NCI-H128 (cell line): ENCODE data around the gene WWC1.
A peak's percentile ranks its signal among the peaks of the same experiment; 100 is the strongest.

ENCODE experiments used
- DNase-seq: peaks from one replicate; lab custom pipeline; 2025; ENCODE audit not compliant: unreplicated experiment; lab: John Stamatoyannopoulos, UW

The WWC1 gene

DNA sequence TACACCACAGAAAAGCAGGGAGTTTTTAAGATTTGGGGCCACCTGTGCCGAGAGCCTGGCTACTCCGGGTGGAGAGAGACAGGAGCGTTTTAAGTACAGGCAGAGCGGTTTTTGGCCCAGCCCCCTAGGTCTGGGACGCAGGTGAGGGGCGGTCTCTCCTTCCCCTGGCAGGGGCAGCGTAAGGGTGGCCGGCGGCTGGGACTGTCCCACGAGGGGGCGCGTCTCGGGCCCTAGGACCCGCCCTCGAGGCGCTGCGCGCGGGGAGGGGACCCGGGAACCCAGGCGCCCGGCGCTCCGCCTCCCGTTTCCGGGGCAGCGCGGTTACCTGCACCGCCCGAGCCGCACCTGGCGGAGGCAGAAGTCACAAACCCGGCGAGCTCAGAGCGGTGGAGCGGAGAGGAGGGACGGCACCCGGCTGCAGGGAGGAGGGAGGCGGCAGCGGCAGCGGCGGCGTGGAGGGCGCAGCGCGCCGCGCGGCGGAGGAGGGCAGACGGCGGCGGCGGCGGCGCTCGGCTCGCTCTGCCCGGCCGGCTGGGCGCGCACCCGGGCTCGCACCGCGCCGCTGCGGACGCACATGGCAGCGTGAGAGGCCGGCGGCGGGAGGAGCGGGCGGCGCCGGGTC is at the start of gene WWC1:
Gene WWC1, plus strand, starts transcription at position 304 of the 622 bp plus-strand sequence. CDS start 508 bp downstream, outside the sequence.
- DNase-seq = peak; percentile 61

DNA sequence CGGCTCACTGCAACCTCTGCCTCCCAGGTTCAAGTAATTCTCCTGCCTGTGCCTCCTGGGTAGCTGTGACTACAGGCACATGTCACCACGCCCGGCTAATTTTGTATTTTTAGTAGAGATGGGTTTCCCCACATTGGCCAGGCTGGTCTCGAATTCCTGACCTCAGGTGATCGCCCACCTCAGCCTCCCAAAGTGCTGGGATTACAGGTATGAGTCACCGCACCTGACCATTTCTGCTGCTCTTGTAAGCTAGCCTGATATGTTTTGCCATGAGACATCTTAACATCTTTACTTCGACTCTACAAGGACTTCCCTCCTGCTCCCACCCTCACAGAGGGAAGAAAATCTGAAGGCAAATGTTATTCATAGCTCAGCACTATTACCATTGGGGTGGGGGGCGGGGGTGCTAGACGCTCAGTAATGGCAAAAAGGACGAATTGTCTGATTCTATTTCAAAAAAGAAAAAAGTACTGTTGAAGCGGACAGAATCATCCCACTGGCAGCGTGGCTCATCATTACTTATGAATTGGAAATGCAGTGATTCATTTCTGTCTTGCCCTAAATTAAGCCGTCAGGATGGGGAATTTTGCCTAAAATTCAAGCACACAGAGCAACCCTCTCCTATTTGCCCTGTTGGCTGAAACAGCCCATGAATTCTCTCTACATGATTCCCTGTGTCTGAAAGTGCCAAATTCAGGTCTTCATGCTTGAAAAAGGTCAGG is 46.4 kb upstream of the WWC1 start:
- no peak for DNase-seq

DNA sequence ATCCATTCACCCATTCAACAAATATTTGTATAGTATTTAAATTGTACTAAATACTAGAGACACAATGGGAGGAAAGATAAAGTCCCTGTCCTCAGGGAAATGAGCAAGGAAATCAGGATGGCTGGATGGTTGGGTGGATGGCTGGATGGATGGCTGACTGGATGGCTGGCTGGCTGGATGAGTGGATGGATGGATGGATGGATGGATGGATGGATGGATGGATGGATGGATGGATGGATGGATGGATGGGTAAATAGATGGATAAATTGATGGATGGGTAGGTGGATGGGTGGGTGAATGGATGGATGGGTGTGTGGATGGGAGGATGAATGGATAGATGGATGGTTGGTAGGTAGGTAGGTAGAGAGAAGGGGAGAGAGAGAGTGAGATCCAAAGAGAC is 41.5 kb upstream of the WWC1 start:
- DNase-seq = no peak

DNA sequence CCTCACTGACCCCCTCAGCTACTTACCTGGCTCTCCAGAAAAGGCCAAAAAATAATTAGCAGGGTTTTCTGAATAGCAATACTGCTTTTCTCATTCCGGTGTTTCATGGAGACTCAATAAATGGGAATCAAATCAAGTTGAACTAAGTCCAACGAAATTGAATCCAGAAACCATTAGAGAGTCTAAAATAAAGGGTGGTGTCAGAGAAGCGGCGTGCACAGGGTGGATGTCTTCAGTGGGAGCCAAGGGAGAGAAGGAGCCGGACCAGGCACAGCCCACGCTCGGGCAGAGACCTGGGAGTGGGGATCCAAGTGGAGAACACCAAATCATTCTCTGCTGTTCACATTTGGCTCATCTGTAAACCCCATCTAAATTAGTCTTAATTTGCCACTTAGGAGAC is 40.2 kb upstream of the WWC1 start:
- DNase-seq = no peak

DNA sequence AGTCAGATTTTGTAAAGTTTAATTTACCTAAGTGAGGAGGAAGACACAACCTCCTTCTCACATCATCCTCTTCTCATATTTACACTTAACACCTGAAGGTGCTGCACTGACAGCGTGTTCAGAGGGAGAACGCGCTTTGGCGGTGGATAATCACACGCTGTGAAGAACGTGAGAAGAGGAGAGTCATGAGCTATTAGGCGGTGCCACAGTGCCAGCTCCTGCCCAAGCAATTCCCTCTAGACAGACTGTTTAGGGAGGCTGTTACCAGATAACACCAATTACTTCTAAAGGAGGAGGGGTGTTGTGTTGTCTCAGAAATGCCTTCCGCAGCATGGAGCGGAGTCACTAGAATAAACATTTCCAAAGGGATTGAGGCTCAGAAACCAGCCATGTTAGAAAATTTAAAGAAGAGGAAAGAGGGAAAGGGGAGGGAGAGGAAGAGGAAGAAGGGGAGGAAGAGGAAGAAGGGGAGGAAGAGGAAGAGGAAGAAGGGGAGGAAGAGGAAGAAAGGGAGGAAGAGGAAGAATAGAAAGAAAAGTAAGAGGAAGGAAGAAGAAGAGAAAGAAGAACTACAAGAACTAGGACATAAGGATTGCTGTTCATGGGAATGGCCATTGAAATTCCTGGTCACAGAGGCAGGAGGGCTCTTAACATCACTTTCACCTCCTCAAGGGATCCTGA is 37.3 kb upstream of the WWC1 start:
- DNase-seq = no peak

DNA sequence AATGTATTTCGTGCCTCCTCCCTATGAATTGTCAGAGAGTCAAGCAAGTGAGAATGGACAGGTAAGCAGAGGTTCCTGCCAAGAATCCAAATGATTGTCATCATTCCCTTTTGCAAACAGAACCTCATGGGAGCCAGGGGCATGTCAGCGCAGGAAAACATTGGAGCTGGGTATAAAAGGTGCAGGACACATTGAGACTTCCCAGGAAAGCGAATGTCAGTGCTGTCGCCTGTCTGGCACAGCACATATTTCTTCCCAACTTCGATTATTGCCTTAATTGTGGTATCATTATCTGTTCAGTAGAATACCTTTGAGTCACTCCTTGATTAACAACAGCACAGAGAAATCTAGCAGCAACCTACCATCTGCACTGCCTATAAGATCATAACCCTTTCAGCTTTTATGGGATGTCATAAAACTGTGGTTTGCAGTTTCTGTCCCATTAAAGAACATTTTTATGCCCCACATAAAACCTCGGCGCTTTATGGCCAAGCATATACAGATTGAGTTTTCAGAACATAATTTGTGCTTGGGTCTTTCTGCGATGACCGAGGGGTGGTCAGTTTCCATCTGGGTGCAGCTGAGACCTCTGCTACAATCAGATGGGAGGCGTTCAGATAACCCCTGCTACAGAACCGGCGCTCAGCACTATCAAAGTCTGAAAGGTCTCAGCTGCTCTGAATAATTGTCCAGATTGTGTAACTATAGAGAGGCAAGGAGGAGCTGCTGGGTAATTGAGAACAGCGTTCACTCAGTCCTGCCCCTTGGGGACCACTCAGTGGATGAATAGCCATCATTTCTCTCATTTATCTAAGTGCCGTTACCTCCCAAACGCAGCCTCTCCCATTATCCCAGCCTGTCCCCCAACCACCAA is 30.9 kb upstream of the WWC1 start:
- DNase-seq = peak; percentile 55

DNA sequence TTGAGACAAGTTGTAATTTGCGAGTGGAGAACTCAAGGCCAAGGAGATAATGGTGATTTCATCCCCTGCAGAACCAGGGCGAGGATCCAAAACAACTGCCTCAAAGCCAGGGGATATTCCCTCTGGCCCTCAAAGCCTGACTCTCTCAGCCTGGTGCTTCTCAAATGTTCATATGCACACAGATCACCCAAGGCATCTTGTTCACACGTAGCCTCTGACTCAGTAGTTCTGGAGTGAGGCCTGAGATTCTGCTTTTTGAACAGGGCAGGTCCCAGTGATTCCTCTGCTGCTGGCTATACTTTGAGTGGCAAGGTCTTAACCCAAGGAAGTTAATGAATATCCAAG is 30.2 kb upstream of the WWC1 start:
- no peak for DNase-seq

DNA sequence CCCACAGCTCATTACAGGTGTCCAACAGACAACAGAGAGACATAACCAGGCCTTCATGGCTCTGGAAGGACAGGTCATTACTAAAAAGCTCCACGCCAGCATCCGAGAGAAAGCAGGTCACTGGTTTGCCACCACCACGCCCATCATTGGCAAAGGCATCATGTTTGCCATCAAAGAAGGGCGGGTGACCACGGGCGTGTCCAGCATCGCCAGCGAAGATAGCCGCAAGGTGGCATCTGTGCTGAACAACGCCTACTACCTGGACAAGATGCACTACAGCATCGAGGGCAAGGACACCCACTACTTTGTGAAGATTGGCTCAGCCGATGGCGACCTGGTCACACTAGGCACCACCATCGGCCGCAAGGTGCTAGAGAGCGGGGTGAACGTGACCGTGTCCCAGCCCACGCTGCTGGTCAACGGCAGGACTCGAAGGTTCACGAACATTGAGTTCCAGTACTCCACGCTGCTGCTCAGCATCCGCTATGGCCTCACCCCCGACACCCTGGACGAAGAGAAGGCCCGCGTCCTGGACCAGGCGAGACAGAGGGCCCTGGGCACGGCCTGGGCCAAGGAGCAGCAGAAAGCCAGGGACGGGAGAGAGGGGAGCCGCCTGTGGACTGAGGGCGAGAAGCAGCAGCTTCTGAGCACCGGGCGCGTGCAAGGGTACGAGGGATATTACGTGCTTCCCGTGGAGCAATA is 29.3 kb upstream of the WWC1 start:
- no peak for DNase-seq

DNA sequence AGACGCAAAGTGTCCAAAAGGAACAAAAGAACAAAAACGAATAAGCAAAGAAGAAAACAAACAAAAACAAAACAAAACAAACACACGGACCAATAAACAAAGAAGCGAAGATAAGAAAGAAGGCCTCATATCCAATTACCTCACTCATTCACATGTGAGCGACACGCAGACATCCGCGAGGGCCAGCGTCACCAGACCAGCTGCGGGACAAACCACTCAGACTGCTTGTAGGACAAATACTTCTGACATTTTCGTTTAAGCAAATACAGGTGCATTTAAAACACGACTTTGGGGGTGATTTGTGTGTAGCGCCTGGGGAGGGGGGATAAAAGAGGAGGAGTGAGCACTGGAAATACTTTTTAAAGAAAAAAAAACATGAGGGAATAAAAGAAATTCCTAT is 28.3 kb upstream of the WWC1 start:
- DNase-seq = no peak

DNA sequence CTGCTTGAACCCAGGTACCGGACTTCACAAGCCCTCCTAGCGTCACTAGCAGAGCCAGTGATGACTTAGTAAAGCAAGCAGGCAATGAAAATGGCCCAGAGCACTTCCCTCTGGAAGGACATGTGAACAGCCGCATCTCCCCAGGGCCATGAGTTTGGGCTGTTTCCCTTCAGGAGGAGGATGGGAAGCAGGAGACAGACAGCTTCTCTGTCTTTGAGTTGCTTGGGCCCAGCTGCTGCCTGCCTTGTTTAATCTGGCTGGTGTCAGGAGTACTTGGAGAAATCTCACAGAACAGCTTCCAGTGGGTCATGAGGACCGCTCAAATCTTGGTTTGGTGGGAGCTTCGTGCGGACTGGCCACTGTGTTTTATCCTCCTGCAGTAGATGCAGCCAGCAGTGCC is 25.4 kb upstream of the WWC1 start:
- no peak for DNase-seq

DNA sequence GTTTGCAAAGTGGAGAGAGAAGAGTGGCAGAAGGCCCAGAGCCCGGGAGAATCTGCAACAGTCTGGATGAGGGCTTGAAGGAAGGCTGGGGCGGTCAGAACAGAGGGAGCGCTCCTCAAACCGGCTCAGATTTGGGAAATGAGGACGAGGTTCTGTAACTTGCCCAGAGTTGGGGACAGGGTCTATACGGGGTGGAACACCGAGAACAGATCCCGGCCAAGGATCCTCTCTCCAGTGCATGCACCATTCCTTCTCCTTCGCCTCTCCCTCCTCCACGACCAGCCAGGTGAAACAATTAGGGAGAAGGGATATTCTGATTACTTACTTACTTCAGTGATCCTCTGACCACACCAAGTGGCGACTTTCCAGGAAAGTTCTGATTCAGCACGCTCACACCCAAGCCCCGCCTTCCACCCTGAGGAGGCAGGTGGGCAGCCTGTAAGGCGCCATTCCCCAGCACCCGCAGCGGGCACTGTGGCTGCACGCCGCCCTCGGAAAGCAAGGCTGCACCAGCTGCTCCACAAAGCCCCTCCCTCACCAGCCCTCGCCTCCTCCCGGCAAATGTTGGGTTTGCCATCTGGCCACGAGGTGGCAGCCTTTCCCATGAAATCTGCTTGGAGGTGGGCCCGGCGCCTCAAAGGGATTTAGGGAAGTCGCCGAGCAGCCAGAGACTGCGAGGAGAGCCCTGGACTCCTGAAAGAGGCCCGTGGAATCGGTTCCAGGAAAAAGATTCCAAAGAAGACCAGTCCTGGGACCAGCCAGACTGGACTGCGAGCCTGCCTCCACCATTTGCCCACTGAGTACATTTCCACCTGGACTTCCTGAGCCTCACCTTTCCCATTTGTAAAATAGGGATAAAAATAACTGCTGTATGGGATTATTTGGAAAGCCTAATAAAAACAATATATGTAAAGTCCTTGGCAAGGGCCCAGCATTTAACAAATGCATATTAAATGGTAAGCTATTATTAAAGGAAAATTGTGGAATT is 22.2 kb upstream of the WWC1 start:
- peak; percentile 86 for DNase-seq

DNA sequence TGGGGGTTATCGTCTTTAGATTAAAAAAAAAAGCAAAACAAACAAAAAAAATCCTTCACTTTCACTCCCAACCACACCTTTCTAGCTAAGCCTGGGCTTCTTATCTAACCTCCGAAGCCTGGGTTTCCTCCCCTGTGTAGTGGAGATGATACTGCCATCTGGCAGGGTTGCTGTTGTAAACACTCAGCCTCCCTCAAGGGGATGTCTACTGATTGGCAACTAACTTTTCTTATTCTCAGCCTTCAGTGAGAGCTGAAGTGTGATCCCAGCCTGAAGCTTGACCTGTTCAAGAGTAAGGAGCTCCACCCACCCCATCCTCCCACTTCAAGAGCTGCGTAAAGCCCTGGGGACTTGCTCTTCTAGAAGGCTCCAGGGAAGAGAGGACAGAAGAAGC is 21.5 kb upstream of the WWC1 start:
- no peak for DNase-seq

DNA sequence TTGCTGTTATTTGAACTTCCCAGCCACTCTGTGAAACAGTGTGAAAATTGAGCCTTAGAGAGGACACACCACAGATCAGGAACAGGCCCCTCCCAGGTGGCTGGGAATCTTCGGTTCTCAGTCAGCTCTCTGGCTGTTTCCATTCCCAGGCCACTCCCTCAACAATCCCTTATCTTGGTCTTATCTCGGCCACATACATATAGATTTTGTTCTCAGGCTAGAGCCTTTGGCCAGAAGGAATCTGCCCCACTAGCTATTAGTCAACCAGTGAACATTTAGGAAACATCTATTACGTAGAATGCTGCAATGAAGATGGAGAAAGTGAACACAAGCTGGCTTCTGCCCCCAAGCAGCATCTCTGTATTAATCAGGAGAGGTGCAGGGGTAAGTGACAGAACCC is 21.0 kb upstream of the WWC1 start:
- DNase-seq = no peak

DNA sequence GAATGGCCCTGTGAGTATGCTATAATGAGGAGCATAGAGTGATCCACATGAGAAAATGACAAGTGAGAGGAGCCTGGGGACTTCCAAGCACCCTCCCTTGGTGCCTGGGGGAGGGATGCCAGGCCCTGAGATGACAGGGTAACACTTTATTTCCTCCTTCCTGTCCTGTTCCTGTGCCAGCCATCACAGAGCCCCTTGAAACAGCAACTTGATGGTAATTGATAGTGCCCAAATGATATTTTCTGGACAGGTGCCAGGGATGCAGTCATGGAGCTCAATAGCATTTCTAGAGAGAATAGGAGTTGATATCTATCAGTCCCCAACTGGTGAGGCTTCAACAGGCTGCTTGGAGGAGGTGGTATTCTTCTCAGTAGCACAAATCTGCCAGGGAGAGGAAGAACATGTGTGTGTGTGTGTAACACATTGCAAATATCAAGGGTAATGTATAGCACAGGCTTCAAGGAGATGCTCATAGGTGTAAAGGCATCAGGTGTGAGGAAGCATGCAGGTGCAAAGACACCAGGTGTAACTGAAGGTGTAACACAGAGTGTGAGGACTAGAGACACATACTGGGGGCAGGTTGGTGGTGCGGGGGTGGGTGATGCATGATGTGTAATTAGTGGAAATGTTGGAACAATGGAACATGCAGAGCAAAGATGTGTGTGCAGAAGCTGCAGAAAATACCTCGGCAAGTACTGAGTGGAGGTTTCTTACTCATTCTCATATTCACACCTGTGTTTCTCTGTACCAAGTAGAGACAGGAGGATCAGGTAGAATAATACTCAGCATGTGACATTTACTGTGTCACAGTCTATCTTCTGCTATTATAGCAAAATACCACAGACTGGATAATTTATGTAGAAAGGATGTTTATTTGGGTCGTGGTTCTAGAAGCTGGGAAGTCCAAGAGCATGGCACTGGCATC is 18.1 kb upstream of the WWC1 start:
- no peak for DNase-seq

DNA sequence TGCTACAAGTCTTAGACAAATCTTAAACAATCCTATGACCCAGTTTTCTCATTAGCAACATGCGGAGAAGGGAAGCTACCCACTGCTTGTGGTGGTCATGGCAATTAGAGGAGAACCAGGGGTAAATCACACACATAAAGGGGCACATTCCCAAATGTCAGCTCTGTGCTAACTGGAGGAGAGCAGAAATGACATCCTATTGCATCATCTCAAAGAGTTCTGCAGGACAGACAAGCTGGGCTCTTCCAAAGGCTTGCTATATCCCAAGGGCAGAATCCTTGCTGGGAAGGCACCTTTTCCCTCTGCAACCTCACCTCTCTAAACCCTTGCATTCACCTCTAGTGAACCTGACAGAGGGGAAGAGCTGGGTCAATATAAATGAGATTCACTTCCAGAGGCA is 17.0 kb upstream of the WWC1 start:
- no peak for DNase-seq

DNA sequence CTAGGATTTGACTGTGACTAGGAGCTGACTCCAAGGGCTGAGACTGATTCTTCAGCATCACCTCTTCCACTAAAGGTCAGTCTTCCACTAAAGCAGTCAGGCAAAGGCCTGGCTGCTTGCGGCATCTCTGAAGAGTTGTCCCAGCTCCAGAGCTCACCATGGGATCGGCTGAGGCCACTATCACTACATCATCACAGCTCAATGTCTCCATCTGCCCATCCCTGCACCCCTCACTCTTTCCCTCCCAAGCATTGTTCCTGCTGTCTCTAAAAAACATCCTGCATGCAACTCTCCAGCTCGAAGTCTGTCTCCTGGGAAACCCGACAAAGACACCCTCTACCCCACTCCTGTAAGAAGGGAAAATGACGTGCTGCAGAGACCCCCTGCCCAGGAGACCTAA is 15.5 kb upstream of the WWC1 start:
- DNase-seq = no peak

DNA sequence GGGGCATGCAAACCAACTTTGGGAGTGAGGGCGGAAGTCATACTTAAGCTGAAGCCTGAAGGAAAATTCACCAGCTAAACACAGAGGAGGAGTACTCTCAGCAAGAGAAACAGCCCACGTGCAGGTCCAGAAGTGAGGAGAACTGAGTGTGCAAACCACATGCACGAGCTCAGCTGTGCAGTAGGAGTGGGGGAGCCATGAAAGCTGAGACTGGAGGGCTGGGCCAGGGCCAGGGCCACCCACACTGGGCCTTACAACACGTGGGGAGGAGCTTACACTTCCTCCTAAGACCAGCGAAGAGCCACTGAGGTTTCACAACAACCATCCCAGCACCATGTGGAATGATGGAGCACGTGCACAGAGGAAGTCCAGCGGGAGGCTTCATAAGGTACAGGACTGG is 9.3 kb upstream of the WWC1 start:
- DNase-seq = no peak

DNA sequence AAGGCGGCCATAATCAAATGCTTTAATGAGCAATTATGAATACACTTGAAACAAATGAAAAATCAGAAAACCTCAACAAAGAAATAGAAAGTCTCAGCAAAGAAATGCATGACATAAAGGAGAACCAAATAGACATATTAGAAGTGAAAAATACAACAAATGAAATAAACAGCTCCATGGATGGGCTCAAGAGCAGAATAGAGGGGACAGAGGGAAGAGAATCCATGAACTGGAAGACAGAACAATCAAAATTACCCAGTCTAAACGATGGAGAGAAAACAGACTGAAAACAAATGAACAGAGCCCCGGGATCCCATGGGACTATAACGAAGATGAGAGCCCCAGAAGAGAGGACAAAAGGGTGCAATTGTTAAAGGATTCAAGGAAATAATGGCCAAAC is 6.6 kb upstream of the WWC1 start:
- DNase-seq = no peak

DNA sequence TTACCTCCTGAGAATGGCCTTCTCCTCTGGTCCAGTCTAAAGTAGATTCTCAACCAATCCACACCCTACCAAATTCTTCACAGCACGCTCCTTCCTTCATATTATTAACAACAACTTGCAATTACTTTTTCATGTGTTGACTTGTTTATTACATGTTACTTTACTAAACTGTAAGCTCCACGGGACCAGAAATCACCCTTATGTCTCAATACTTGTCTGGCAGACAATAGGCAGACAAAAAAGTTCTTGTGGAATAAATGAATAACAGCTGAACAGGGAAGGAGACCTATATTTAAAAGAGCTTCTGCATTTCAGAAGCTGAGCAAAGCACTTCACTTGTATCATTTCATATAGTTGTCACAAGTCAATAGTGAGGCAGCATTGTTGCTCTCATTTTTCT is 5.7 kb upstream of the WWC1 start:
- DNase-seq = no peak
